Body of pancreas (tissue), 4 donors: ENCODE data around the gene ZNF688.

Experiments used
- POLR2A ChIP-seq, 3 donors: fragments of 450-650 bp; IDR thresholded peaks; one replicate each; pipeline ENCODE4 v1.6.1; 2016; ENCODE audit warnings: antibody characterized with exemption in 3 of 3, mild to moderate bottlenecking in 2 of 3
- TF ChIP-seq, protein P1 (sequence below), 7 experiments: fragments of 450-650 bp in 4 of 7; fragments of 200-600 bp in 3 of 7; sonication (generic) in 3 of 7; IDR thresholded peaks; one replicate each; pipeline ENCODE4 v1.5.1; 2016 to 2019; ENCODE audit warnings: antibody characterized with exemption in 7 of 7

DNA sequence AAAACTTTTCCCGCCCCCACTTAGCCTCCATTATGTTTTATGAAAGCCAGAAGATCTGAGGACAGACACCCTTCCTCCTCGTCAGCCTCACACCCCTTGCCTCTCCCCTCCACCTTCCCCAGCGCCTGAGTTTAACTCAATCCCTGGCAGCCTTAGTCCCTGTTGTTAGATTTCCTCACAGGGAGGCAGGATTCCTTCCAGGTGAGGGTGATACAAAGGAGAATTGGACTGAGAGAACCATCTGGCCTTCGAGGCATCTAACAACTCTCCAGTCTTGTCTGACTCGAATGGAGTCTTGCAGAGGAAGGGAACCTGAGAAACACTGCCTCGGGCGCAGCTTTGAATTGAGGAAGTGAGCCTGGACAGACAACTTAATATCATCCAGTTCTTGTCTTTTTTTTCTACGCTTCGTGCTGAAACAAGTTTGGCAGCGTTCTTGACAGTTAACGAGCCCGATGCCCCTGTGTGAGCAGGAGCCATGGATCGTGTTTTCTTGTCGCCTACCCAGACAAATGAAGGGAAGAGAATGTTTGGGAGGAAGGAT lies 43.8 kb downstream of the ZNF688 start:
- TF ChIP-seq POLR2A (IDR thresholded peaks at IDR 0.05): no peak
- TF ChIP-seq, protein P1, sequence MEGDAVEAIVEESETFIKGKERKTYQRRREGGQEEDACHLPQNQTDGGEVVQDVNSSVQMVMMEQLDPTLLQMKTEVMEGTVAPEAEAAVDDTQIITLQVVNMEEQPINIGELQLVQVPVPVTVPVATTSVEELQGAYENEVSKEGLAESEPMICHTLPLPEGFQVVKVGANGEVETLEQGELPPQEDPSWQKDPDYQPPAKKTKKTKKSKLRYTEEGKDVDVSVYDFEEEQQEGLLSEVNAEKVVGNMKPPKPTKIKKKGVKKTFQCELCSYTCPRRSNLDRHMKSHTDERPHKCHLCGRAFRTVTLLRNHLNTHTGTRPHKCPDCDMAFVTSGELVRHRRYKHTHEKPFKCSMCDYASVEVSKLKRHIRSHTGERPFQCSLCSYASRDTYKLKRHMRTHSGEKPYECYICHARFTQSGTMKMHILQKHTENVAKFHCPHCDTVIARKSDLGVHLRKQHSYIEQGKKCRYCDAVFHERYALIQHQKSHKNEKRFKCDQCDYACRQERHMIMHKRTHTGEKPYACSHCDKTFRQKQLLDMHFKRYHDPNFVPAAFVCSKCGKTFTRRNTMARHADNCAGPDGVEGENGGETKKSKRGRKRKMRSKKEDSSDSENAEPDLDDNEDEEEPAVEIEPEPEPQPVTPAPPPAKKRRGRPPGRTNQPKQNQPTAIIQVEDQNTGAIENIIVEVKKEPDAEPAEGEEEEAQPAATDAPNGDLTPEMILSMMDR (IDR thresholded peaks at IDR 0.05): no peak
